NCI-H345 (cell line): ENCODE results near the gene CCDC180.
"Not testable (repeated sequence)": the region's sequence is repeated elsewhere in the genome, so short reads cannot be mapped to it uniquely, and the experiment has no call there.

Experiments
- DNase-seq: peaks from one replicate; lab custom pipeline; 2025; lab: John Stamatoyannopoulos, UW

The CCDC180 gene

DNA sequence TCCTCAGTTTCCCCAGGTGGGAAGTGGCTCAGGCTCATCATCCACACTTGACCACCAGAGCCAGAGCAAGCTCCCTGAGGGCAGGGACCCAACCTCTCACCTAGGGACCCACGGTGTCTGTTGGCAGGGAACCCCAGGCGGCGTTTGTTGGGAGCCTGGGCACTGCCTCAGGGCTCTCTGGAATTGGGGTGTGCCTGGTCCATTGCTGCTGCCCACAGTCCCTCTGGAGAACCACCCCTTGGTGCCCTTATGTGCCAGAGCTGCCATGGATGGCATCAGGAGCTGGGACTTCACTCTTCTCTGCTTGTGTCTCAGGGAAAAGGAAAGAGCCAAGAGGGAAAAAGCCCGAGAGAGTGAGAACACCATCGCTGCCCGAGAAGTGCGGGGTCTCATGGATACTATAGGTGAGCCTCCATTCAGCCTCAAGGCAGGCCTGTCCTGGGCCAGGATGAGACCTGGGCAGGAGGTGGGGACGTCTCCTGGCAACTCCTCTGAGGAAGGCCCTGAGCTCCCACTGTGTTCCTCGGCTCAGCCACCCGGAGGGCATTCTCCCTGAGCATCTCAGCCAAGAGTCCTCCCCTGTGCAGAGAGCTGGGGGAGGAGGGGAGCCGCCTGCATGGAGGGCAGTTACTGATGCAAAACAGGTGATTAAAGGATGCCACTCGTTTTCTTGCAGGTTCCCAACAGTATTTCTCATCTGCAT is 4.5 kb downstream of the CCDC180 start:
- DNase-seq = no peak

DNA sequence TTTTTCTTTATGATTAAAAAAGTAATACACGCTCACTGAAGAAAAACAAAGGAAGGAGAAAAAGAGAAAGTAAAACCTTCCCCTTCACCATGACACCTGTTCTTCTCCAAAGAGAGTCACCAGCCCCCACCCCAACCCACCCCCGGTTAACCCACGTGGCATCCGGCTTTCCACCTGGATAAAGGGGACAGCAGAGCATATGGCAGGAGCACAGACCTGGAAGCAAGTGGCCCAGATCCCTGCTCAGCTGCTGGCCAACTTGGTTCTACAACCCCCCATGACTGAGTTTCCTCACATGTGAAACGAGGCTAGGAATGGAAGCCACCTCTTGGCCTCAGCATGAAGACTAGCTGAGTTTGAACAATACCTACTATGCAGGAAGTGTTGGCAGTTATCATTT is 5.1 kb downstream of the CCDC180 start:
- DNase-seq = no peak

GRCh38 chr9:97313243-97313642 is 5.8 kb downstream of the CCDC180 start:
- DNase-seq = no peak

DNA sequence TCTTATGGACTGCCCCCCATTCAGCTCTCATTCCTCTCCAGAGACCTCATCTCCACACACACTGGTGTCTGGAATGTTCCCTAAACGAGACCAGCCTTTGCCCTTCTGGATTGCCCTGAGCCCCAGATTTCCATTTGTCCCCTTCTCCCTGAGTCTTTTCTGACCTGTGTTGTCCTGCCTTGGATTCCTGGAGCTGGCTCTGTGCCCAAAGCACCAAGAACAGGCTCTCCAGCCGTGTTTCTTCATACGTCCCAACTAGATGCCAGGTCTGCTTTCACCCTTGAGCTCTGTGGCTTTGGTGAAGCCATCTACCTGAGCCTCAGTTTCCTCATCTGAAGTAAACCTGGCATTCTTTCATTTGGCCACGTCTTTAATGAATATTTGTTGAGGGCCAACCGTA is 6.3 kb downstream of the CCDC180 start:
- no peak for DNase-seq

DNA sequence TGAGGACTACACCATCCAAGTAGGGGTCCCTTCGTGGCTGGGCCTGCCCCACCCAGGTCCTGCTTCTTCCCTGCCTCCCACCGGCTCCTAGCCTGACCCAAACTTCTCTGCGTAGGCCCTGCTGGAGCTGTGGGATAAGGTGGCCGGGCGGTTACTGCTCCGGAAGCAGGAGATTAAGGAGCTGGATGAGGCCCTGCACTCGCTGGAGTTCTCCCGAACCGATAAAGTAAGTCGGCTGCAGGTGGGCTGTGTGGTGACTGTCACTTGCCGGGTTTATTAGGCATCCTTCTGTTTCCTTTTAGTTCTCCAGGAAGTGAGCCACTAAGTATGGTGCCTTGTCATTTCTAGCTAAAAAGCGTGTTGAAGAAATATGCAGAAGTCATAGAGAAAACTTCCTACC is 7.0 kb downstream of the CCDC180 start:
- no peak for DNase-seq

DNA sequence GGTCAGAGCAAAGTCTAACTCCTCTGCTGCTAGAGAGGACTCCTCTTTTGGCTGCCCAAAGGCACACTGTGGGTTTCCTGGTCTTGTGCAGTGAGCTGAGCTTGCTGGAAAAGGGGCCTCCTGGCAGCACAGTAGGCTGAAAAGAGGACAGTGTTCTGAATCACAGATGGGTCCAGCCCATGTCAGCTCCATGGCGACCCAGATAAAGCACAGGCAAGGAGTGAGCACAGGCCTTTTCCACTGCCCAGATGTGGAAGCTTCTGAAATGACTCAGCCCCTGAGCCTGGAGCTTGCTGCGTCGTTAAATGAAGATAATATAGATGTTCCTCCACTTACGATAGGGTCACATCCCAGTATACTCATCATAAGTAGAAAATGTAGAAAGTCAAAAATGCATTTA is 8.1 kb downstream of the CCDC180 start:
- DNase-seq = no peak

- DNase-seq = no peak
Measured at GRCh38 chr9:97316904-97317303, 9.4 kb downstream of the CCDC180 start.

- DNase-seq = no peak
Measured at GRCh38 chr9:97318433-97318832, 11.0 kb downstream of the CCDC180 start.

DNA sequence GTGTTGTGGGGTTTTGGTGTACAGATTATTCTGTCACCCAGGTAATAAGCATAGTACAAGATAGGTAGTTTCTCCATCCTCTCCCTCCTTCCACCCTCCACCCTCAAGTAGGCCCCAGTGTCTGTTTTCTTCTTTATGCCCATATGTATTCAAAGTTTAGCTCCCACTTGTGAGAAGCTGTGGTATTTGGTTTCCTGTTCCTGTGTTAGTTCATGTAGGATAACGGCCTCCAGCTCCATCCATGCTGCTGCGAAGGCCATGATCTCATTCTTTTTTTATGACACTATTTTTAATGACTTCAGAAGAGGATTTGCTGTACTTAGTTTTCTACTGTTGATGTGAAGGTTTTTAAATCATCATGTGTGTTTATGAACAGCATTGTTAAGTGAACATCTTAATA is 11.9 kb downstream of the CCDC180 start:
- DNase-seq = no peak

DNA sequence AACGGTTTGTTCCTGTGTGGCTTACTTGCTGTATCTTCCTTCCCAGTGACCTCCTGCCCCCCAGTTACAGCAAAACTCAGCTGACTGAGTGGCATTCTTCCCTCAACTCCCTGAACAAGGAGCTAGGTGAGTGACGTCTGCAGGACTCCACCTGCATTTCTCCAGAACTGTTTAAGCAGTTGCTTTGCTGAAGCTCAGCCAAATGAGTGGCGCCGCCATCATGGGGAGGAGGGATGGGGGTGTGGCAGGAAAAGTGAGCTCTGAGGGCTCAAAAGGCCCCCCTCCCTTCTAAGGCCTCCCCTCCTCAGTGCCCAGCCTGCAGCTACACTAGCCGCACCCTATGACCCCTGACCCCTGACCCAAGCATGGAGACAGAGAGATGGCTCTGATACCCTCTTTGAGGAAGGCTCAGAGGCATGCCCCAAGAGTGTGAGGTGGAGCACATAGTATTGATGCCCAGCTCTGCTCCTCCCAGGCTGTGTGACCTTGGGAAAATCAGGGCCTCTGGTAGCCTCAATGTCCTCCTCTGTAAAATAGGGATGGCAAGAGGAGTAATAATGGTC is 12.7 kb downstream of the CCDC180 start:
- no peak for DNase-seq

DNA sequence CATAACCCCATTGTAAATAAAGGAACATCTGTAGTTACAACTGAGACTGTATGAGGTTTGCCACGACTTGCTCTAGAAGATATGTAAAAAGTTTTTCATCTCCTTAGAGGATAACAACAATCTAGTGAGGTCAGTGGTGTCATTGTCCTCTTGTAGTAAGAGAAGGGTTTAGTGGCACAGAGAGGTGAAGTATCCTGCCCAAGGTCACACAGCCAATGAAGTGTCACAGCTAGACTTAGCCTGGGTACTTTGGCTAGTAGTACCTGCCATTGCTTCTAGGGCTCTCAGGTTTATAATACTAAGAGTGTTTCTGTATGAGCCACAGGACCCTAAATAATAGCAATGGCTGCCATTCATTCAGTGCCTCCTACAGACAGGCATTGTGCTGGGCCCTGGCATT is 13.8 kb downstream of the CCDC180 start:
- DNase-seq = no peak

DNA sequence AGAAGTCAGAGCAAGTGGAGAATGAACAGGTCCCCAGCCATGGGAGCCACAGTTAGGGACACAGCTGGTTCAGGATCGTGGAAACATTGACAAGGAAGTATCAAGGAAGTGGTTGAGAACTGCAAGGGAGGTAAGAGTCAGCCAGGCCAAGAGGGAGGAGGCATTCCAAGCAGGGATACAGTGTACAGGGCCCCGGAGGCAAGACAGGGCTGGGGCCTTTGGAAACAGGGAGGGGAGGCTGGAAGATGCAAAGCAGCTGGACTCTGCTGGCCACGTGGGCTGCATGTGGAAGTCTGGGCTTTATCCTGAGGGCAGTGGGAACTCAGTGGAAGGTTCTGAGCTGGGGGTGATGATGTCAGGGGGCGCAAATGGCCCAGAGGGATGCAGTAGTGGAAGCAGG is 14.2 kb downstream of the CCDC180 start:
- DNase-seq = no peak

DNA sequence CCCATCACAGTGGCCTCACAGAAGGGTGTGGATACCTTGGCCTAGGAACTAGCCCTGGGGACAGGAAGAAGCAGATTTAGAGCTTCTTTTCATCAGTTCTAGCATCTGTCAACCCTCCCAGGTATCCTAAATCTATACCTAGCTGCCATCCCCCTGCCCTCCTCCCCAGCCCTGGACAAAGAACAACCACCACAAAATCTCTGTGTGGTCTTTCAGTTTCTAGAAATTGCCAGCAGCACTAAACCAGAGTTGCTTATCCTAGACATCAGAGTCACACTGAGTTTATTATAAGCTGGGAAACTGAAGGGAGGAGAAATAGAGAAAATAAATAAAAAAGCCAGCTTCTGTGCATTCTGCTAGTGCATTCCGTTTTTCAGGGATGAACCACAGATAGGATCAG is 14.6 kb downstream of the CCDC180 start:
- DNase-seq = no peak

- DNase-seq = no peak
Measured at GRCh38 chr9:97324954-97325353, 17.5 kb downstream of the CCDC180 start.

GRCh38 chr9:97327562-97327961 is 20.1 kb downstream of the CCDC180 start:
- no peak for DNase-seq

DNA sequence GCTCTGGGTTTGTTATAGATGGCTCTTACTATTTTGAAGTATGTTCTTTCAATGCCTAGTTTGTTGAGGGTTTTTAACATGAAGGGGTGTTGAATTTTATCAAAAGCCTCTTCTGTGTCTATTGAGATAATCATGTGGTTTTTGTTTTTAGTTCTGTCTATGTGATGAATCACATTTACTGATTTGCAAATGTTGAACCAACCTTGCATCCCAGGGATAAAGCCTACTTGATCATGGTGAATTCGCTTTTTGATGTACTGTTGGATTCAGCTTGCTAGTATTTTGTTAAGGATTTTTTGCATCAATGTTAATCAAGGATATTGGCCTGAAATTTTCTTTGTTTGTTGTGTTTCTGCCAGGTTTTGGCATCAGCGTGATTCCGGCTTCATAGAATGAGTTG is 25.5 kb downstream of the CCDC180 start:
- DNase-seq = no peak

DNA sequence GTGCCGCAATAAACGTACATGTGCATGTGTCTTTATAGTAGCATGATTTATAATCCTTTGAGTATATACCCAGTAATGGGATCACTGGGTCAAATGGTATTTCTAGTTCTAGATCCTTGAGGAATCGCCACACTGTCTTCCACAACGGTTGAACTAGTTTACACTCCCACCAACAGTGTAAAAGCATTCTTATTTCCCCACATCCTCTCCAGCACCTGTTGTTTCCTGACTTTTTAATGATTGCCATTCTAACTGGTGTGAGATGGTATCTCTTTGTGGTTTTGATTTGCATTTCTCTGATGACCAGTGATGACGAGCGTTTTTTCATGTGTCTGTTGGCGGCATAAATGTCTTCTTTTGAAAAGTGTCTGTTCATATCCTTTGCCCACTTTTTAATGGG is 28.2 kb downstream of the CCDC180 start:
- not testable (repeated sequence) for DNase-seq

- no peak for DNase-seq
Measured at GRCh38 chr9:97348871-97349270, 41.4 kb downstream of the CCDC180 start.

GRCh38 chr9:97349400-97349799 is 41.9 kb downstream of the CCDC180 start:
- DNase-seq = no peak

- DNase-seq = no peak
Measured at GRCh38 chr9:97354637-97355036, 47.2 kb downstream of the CCDC180 start.

- DNase-seq = no peak
Measured at GRCh38 chr9:97357056-97357455, 49.6 kb downstream of the CCDC180 start.
